HG03565 (cell line): ENCODE measurements around the gene TEDC2.
A peak's percentile ranks its signal among the peaks of the same experiment; 100 is the strongest.

ENCODE experiments used
- ATAC-seq: cut with Tn5 transposase; IDR thresholded peaks from one replicate; pipeline ENCODE4 v1.9.1; 2021; ENCODE audit warnings: mild to moderate bottlenecking, moderate library complexity; ENCODE audit not compliant: unreplicated experiment

The TEDC2 gene

GRCh38 chr16:2511128-2511800, 51.4 kb downstream of the TEDC2 start:
- ATAC-seq = no peak

- ATAC-seq = no peak
These were observed 52.3 kb downstream of the TEDC2 start for GRCh38 chr16:2511996-2512734.

GRCh38 chr16:2512735-2513404, 53.0 kb downstream of the TEDC2 start:
- no peak for ATAC-seq

GRCh38 chr16:2513405-2514332, 53.8 kb downstream of the TEDC2 start, which contains the start of gene ATP6V0C:
ATP6V0C (plus strand) TSS chr16:2513952; CDS start chr16:2514104, 152 bp downstream.
- ATAC-seq = peak; percentile 62
